GM10847 (cell line): Measurements from ENCODE around the gene FHIT.

ENCODE experiments used
- POLR2A ChIP-seq: IDR thresholded peaks from 2 replicates; pipeline ENCODE4 v1.6.1; 2011; ENCODE audit not compliant: insufficient read length; ENCODE audit errors: extremely low read depth

FHIT gene

DNA sequence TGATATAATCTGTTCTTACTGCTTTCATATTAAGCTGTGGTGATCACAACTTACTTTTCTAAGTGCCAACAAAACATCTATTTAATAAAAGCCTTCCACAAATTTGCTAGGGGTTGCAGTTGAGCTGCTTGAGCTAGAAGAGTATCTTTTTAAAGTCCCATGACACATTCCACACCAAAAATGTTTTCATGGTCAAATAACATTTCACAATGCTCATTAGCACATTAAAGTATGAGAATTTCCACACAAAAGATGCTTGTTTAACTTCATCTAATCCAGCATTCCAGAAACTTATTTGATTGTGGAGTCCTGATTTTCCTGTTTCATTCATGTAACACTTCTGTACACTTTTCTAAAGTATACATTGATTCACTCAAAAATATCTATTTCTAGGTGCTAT lies 1325.3 kb downstream of the FHIT start:
- no peak for TF ChIP-seq POLR2A

DNA sequence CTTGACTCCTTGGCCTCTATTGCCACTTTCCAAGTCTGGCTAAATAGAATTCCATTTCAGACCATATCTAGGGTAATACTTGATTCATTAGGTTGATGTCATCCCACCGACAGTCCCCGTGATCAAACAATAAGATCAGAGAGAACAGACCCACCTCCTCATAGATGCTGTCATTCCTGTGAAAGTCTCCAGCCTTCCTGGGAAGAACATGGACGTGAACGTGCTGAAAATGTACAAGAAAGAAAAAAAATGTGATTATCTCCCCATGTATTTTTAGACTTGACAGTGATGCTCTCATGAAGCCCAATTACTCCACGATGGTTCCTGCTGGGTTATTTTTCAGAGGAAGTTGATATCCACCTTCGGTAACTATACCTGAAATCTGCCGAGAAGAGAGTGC lies 1329.1 kb downstream of the FHIT start:
- TF ChIP-seq POLR2A, result no peak

DNA sequence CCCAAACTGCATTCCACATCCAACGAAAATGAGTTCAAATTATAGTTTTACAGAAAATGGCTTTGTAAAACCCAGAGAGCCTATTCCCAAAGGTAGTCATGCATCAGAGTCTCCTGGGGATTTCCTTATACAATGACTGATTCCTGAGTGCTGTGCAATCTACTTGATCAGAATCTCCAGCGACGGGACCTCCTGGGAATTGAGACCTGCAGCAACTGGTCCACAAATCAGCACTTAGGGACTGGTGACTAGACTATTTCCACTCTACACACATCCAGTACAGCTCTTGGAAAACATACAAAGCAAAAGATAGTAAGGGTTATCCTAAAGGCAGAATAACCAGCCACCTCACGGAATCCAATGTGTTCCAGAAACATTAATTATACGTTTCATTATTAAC lies 1330.4 kb downstream of the FHIT start:
- no peak for TF ChIP-seq POLR2A

DNA sequence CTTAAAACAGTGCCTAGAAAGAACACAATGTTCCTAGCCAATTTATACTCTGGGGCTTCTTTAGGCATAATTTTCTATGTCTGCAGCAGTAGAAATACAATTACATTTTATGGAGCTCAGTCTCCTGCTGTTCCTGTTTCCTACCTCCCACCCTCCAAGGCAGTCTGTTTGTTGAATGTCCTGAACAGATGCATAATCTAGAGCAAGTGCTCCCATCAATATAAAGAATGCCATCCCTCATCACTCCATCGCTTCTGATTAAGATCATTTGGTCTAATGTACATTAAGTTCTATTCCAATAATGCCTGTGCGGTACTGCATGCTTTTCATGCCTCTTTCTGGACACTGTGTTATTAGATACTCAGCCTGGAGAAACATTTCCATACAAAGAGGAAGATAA lies 1331.7 kb downstream of the FHIT start:
- TF ChIP-seq POLR2A, result no peak

GRCh38 chr3:59914251-59914650 lies 1337.0 kb downstream of the FHIT start:
- no peak for TF ChIP-seq POLR2A

- TF ChIP-seq POLR2A, result no peak
Observed at GRCh38 chr3:59913645-59914044, 1337.6 kb downstream of the FHIT start.

GRCh38 chr3:59908701-59909100 lies 1342.6 kb downstream of the FHIT start:
- no peak for TF ChIP-seq POLR2A

- TF ChIP-seq POLR2A, result no peak
Observed at GRCh38 chr3:59908280-59908679, 1343.0 kb downstream of the FHIT start.

GRCh38 chr3:59904296-59904695 lies 1347.0 kb downstream of the FHIT start:
- TF ChIP-seq POLR2A, result no peak

- TF ChIP-seq POLR2A, result no peak
Observed at GRCh38 chr3:59899061-59899460, 1352.2 kb downstream of the FHIT start.

GRCh38 chr3:59895972-59896371 lies 1355.3 kb downstream of the FHIT start:
- no peak for TF ChIP-seq POLR2A

- no peak for TF ChIP-seq POLR2A
Observed at GRCh38 chr3:59894425-59895121, 1356.7 kb downstream of the FHIT start.

DNA sequence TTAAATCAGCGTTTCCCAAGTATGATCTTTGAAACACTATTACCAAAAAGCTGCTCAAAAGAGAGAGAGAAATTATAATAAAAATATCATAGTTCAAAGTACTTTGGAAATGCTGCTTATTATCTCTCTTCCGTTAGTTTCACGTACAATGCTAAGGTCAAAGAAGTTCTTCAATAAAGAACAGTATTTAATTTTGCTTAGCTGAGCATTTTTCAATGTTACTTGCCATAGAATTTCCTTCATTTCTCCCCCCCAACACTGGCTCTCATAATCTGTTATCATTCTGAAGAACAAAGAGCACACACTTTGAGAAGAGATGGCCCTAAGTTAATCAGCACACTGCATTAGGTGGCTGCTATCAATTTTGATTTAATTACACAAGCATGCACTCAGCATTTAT lies 1360.6 kb downstream of the FHIT start:
- no peak for TF ChIP-seq POLR2A

- no peak for TF ChIP-seq POLR2A
Observed at GRCh38 chr3:59886790-59887189, 1364.5 kb downstream of the FHIT start.

- no peak for TF ChIP-seq POLR2A
Observed at GRCh38 chr3:59885899-59886400, 1365.3 kb downstream of the FHIT start.

- no peak for TF ChIP-seq POLR2A
Observed at GRCh38 chr3:59885101-59885500, 1366.2 kb downstream of the FHIT start.

- no peak for TF ChIP-seq POLR2A
Observed at GRCh38 chr3:59884409-59884808, 1366.8 kb downstream of the FHIT start.
